PFSK-1 (cell line): ENCODE measurements around the gene SH2D7.

Experiments used
- FOXP2 ChIP-seq: optimal IDR thresholded peaks from 2 replicates; pipeline ENCODE3; 2011; ENCODE audit warnings: borderline replicate concordance, control low read depth, inconsistent platforms; ENCODE audit not compliant: insufficient read depth; ENCODE audit errors: extremely low read length, extremely low read depth
- POLR2AphosphoS5 ChIP-seq: IDR thresholded peaks from 2 replicates; pipeline ENCODE4 v1.6.1; 2012; ENCODE audit warnings: low read depth, mild to moderate bottlenecking, control low read depth, low read length, moderate library complexity
- SIN3A ChIP-seq: IDR thresholded peaks from 2 replicates; pipeline ENCODE4 v1.6.1; 2012; ENCODE audit warnings: mild to moderate bottlenecking, low read length, moderate library complexity, borderline replicate concordance; ENCODE audit not compliant: insufficient read depth
- TAF1 ChIP-seq: IDR thresholded peaks from 2 replicates; pipeline ENCODE4 v1.6.1; 2012; ENCODE audit warnings: low read length, control low read depth, borderline replicate concordance; ENCODE audit not compliant: insufficient read depth
- TF ChIP-seq, protein P1 (sequence below), 2 experiments: IDR thresholded peaks; 2 replicates each; pipeline versions ENCODE4 v1.6.1 to v1.8.0; 2011 to 2012; ENCODE audit warnings: low read depth in 2 of 2, low read length in 2 of 2, control low read depth in 1 of 2, inconsistent platforms in 1 of 2, mild to moderate bottlenecking in 1 of 2, moderate library complexity in 1 of 2; ENCODE audit not compliant: insufficient read depth in 1 of 2

Gene SH2D7

GRCh38 chr15:78098131-78098755, 5.9 kb downstream of the SH2D7 start:
- no peak for TF ChIP-seq POLR2AphosphoS5
- no peak for TF ChIP-seq TAF1
- TF ChIP-seq, protein P1, sequence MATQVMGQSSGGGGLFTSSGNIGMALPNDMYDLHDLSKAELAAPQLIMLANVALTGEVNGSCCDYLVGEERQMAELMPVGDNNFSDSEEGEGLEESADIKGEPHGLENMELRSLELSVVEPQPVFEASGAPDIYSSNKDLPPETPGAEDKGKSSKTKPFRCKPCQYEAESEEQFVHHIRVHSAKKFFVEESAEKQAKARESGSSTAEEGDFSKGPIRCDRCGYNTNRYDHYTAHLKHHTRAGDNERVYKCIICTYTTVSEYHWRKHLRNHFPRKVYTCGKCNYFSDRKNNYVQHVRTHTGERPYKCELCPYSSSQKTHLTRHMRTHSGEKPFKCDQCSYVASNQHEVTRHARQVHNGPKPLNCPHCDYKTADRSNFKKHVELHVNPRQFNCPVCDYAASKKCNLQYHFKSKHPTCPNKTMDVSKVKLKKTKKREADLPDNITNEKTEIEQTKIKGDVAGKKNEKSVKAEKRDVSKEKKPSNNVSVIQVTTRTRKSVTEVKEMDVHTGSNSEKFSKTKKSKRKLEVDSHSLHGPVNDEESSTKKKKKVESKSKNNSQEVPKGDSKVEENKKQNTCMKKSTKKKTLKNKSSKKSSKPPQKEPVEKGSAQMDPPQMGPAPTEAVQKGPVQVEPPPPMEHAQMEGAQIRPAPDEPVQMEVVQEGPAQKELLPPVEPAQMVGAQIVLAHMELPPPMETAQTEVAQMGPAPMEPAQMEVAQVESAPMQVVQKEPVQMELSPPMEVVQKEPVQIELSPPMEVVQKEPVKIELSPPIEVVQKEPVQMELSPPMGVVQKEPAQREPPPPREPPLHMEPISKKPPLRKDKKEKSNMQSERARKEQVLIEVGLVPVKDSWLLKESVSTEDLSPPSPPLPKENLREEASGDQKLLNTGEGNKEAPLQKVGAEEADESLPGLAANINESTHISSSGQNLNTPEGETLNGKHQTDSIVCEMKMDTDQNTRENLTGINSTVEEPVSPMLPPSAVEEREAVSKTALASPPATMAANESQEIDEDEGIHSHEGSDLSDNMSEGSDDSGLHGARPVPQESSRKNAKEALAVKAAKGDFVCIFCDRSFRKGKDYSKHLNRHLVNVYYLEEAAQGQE (IDR thresholded peaks at IDR 0.05; ENCODE audit: insufficient read depth in 1 of 2, low read depth in 2 of 2, low read length in 2 of 2), result no peak
- no peak for TF ChIP-seq SIN3A
- TF ChIP-seq FOXP2, result no peak

- no peak for TF ChIP-seq FOXP2
- no peak for TF ChIP-seq POLR2AphosphoS5
- TF ChIP-seq, protein P1 (IDR thresholded peaks at IDR 0.05; ENCODE audit: insufficient read depth in 1 of 2, low read depth in 2 of 2, low read length in 2 of 2), result no peak
- no peak for TF ChIP-seq TAF1
- no peak for TF ChIP-seq SIN3A
Measured at GRCh38 chr15:78100886-78101285, 8.5 kb downstream of the SH2D7 start.

DNA sequence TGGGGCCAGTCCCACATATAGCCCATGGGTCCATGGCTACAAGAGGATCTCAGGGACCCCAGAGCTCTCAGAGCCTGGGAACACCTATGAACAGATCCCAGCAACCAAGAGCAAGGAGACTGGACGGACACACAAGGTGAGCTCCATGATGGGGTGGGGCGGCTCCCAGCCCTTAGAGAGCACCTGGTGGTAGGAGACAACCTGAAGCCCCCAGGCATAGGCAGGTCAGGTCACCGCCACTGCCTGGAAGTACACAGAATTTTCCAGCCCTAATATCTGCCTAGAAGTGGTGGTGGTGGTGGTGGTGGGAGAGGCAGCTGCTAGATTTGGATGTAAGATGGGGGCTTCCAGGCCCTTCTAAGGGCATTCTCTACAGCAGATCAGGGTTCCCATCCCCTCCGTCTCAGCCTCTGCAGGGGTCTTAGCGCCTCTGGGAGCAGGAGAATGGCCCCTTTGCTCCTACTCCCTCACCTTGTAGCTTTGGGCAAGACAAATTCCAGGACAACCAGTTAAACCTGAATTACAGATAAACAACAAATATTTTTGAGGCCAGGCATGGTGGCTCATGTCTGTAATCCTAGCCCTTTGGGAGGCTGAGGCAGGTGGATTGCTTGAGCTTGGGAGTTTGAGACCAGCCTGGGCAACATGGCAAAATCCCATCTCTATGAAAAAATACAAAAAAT, 9.2 kb downstream of the SH2D7 start:
- TF ChIP-seq TAF1 (no peak), POLR2AphosphoS5 (no peak), SIN3A (no peak), FOXP2 (no peak)
- TF ChIP-seq, protein P1 (IDR thresholded peaks at IDR 0.05; ENCODE audit: insufficient read depth in 1 of 2, low read depth in 2 of 2, low read length in 2 of 2), result no peak

DNA sequence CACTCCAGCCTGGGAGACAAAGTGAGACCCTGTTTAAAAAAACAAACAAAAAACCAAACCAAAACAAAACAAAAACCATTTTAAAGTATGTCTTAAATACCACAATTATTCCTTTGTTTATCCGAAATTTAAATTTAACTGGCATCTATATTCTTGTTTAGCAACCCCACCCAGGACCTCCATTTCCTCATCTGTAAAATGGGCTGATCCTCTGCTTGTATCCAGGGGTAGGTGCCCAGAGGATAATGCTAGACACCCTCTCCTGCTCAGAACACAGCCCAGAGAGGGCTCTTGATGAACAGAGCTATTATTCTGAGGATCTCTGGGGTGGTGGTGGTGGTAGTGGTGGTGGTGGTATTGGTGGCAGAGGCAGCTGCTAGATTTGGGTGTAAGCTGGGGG, 9.8 kb downstream of the SH2D7 start:
- TF ChIP-seq TAF1 (no peak), FOXP2 (no peak), SIN3A (no peak), POLR2AphosphoS5 (no peak)
- TF ChIP-seq, protein P1 (IDR thresholded peaks at IDR 0.05; ENCODE audit: insufficient read depth in 1 of 2, low read depth in 2 of 2, low read length in 2 of 2), result no peak

GRCh38 chr15:78102741-78103140, 10.4 kb downstream of the SH2D7 start:
- TF ChIP-seq, protein P1 (IDR thresholded peaks at IDR 0.05; ENCODE audit: insufficient read depth in 1 of 2, low read depth in 2 of 2, low read length in 2 of 2), result no peak
- TF ChIP-seq SIN3A (no peak), TAF1 (no peak), POLR2AphosphoS5 (no peak), FOXP2 (no peak)
